ENCODE data around the gene FNTB.

GRCh38 chr14:65072256-65072655 is 85.6 kb downstream of the FNTB start:
- TF ChIP-seq GATA2 (IDR thresholded peaks at IDR 0.05; ENCODE audit: low read depth, low read length) (no peak), GATA3 (IDR thresholded peaks at IDR 0.05; ENCODE audit: low read depth, low read length) (no peak)
